OCI-LY1 (cell line): ENCODE data around the gene DLK1.

Experiments used
- EZH2 ChIP-seq: fragments of 200-600 bp; sonication (generic), shearing (Covaris generic); IDR thresholded peaks from 2 replicates; pipeline ENCODE4 v1.8.0; 2017; ENCODE audit warnings: borderline replicate concordance, mixed run types, mild to moderate bottlenecking, antibody characterized with exemption, low read length, moderate library complexity, mixed read lengths
- TF ChIP-seq, protein P1 (sequence below): fragments of 200-600 bp; sonication (generic), shearing (Covaris generic); IDR thresholded peaks from 2 replicates; pipeline ENCODE4 v1.5.1; 2017; ENCODE audit warnings: mild to moderate bottlenecking, antibody characterized with exemption, low read length, moderate library complexity, mixed read lengths

DNA sequence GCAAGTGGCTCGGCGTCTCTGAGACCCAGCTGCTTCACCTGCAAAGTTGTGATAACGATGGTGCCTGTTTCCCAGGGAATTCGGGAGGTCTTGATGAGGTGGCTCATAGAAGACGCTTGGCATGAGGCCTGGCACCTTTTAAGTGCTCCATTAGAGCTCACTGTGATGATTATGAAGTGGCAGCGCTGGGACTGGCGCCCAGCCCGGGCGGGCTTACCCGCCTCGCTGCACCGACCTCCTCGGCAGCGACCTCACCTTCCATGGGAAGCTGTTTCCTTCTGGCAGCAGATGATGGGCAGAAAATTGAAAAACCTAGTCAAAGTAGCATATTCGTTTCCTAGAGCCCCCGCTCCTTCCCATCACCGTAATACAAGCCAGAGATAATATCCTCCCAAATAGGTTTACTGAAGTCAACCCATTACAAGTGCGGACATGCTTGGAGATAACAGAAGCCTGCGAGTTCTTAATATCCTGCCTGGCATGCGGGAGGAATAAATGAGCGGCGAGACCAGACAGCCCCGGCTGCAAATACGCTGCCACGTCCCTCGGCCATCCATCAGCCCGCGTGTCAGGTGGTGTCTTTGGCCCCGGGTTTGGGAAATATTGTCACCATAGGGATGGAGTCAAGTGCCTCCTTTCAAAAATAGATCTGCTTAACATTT is 35.2 kb upstream of the DLK1 start:
- TF ChIP-seq, protein P1, sequence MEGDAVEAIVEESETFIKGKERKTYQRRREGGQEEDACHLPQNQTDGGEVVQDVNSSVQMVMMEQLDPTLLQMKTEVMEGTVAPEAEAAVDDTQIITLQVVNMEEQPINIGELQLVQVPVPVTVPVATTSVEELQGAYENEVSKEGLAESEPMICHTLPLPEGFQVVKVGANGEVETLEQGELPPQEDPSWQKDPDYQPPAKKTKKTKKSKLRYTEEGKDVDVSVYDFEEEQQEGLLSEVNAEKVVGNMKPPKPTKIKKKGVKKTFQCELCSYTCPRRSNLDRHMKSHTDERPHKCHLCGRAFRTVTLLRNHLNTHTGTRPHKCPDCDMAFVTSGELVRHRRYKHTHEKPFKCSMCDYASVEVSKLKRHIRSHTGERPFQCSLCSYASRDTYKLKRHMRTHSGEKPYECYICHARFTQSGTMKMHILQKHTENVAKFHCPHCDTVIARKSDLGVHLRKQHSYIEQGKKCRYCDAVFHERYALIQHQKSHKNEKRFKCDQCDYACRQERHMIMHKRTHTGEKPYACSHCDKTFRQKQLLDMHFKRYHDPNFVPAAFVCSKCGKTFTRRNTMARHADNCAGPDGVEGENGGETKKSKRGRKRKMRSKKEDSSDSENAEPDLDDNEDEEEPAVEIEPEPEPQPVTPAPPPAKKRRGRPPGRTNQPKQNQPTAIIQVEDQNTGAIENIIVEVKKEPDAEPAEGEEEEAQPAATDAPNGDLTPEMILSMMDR: no peak
- no peak for TF ChIP-seq EZH2
